ENCODE measurements around the gene SNTB2.

Gene SNTB2

GRCh38 chr16:69318911-69319289, 131.9 kb downstream of the SNTB2 start:
- DNase-seq (ENCODE audit: low read depth) = no peak

DNA sequence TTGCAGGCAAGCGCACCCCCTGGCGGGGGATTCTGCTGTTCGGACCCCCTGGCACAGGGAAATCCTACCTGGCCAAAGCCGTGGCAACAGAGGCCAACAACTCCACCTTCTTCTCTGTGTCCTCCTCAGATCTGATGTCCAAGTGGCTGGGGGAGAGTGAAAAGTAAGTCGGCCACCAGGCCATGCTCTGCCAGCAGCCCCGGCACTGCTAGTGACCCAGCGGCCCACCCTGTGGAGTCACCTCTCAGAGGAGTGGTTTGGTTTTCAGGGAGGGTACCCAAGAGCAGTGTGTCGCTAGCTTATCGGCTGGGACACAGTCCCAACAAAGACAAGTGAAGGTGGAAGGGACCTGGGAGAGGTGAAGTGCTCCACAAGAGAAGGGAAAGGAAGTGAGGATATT, 132.4 kb downstream of the SNTB2 start:
- no peak for DNase-seq (ENCODE audit: low read depth)

DNA sequence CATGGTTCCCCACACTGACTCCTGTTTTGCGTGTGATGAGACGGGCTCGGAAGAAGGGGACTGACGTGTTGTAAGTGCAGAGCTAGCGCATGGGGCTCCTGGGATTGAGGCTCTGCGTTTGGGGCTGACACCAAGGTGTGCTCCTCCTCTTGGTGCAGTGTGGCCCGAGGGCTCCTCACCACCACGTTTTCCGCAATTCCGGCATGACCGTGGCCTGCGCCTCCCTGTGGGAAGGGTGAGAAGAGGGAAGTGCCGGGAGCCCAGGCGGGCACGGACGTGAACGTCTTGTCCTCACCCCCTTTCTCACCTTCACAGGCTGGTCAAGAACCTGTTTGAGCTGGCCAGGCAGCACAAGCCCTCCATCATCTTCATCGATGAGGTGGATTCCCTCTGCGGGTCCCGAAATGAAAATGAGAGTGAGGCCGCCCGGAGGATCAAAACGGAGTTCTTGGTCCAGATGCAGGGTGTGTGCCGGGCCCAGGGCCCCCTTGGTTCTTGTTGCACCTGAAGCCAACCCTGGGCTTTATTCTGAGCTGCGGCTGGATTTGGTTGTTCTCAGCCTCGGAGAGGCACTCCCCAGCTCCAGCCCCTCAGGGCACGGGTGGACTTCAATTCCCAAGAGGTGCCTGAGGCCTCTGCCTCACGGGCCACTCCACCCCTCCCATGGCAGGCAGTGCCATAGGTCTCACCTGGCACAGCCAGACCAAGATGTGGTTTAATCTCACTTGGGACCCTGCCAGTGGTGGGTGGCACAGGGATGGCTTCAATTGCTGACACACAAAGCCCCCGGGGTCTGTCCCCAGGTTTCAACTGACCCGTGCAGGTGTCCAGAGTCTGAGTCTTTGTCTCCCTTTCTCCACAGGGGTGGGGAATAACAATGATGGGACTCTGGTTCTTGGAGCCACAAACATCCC, 133.1 kb downstream of the SNTB2 start:
- no peak for DNase-seq (ENCODE audit: low read depth)

DNA sequence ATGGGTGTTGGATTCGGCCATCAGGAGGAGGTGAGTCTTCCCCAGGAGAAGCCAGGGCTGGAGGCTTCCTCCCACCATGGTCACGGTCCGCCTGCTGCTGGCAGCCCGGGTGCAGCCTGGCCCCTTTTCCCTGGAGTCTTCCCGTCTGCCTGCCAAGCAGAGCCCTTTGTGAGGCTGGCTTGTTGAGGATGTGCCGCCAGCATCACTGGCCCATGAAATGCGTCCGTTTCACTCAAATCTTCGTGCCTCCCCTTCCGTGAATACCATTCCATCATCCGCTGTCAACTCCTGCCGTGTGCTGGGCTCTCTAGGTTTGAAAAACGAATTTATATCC, 133.7 kb downstream of the SNTB2 start:
- no peak for DNase-seq (ENCODE audit: low read depth)

DNA sequence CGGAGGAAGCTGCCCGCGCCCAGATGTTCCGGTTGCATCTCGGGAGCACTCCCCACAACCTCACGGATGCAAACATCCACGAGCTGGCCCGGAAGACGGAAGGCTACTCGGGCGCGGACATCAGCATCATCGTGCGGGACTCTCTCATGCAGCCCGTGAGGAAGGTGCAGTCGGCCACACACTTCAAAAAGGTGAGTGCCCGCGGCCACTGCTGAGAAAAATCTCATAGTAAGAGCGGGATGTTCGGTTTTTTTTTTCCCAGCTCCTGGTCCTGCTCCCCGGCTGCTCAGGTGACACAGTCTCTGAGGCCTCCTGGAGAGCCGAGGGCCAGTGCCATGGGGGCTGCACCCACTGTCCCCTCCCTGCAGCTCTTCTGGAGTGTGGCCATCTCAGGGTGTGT, 134.1 kb downstream of the SNTB2 start:
- no peak for DNase-seq (ENCODE audit: low read depth)

- no peak for DNase-seq (ENCODE audit: low read depth)
Measured at GRCh38 chr16:69322343-69322742, 135.4 kb downstream of the SNTB2 start.

DNA sequence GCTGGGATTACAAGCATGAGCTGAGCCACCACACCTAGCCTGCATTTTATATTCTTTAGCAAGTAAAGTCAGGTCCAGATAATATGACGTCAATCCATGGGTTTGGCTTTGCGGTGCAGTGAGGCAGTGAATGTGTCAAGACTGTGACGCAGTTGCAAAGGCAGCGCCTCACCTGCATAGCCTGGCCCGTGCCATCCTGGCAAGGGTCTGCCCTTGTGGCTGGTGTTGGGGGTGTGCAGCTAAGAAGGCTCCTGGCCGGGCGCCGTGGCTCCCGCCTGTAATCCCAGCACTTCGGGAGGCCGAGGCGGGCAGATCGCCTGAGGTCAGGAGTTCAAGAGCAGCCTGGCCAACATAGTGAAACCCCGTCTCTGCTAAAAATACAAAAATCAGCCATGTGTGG, 136.5 kb downstream of the SNTB2 start:
- no peak for DNase-seq (ENCODE audit: low read depth)

DNA sequence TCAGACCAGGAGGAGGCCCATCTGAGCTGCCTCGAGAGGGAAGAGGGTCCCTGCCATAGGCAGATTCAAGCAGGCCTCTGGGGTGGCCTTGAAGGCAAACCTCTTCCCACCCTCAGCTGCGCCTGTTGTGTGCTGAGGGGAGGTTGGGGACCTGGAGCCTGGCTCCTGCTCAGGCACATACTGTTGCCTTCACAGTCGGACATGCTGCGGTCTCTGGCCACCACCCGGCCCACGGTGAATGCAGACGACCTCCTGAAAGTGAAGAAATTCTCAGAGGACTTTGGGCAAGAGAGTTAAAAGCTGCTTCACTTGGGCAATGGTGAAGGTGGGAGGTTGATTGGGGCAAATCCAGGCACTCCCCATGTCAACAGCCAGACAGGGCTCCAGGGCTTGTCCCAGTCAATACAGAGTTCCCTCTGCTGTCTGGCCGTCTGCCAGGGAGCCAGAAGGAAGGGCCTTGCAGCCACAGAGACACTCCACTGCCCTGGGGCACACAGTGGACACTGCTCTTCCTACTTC, 137.1 kb downstream of the SNTB2 start:
- no peak for DNase-seq (ENCODE audit: low read depth)

GRCh38 chr16:69324585-69325253, 137.8 kb downstream of the SNTB2 start:
- DNase-seq (ENCODE audit: low read depth) = no peak

- no peak for DNase-seq (ENCODE audit: low read depth)
Measured at GRCh38 chr16:69325784-69326171, 138.8 kb downstream of the SNTB2 start.

DNA sequence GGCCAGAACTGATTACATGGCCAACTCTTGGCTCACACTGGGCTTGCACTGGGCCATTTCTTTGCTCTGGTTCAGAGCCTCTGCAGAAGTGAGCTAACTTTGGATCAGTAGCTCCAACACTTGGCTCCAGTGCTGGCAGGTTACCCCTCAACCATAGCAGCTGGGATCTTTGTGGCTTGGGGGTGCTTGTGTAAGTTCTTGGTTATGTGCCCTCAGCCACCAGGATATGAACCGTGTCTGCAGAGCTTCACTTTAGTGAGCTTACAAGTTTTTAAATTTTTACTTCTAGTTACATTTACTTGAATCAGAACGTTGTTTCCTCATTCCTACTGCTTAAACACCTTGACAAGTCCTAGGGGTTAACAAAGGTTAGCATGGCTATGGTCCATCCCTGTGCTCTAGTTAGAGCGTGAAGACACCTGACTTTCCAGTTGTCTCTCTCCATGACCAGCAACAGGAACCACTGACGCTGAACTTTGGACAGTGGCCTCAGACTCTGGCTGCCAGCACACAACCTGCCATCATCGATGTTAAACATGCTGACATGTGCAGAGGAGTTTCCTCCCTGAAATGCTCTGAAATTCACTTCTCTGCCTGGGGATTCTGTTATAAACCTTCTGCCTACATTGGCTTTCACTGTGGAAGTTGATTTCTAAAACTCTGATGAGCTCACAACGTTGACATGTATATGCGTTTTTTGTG, 139.4 kb downstream of the SNTB2 start:
- DNase-seq (ENCODE audit: low read depth) = no peak

DNA sequence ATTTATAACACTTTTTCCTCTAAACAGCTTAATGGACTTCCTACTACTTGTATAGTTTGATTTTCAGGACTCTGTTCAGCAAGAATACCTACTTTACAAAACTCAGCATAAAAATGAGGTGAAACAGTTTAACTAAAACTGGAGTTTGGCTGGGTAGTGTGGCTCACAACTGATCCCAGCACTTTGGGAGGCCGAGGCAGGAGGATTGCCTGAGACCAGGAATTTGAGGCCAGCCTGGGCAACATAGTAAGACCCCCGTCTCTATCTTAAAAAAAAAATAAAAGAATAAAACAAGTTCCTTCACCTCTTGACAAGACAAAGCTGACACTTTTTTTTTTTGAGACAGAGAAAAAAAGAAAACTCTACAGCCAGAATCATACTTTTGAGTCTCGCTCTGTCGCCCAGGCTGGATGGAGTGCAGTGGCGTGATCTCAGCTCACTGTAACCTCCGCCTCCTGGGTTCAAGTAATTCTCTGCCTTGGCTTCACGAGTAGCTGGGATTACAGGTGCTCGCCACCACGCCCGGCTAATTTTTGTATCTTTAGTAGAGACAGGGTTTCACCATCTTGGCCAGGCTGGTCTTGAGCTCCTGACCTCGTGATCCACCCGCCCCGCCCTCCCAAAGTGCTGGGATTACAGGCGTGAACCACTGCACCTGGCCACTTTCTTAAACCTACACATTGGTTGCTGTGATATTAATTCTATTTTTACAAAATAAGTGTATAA, 140.8 kb downstream of the SNTB2 start:
- no peak for DNase-seq (ENCODE audit: low read depth)

- DNase-seq (ENCODE audit: low read depth) = no peak
Measured at GRCh38 chr16:69328854-69329316, 141.9 kb downstream of the SNTB2 start.

- DNase-seq (ENCODE audit: low read depth) = peak; percentile 22
Measured at GRCh38 chr16:69329369-69330285, 142.7 kb downstream of the SNTB2 start.

GRCh38 chr16:69330286-69331109, 143.5 kb downstream of the SNTB2 start, which contains the start of gene PDF:
Gene PDF, minus strand, starts transcription at chr16:69330588. Its CDS starts 18 bp downstream, at chr16:69330570.
- DNase-seq (ENCODE audit: low read depth) = peak; percentile 52

DNA sequence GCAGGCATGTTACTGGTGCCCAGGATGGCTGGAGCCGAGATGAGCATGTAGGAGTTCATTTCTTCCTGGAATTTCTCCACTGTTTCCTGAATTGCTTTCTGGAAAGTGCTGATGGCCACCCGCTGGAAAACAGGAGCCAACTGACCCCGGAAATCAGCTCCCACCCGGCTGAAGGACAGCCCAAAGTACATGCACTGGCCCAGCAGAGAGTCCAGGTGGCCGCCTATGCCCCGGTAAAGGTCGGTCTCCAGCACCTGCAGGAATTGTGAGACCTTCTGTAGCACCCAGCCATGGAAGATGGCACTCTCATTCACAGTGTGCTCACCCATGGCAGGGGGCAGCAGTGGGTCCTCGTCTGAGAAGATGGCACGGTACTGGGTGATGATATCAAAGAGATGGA, 147.7 kb downstream of the SNTB2 start:
- DNase-seq (ENCODE audit: low read depth) = no peak

DNA sequence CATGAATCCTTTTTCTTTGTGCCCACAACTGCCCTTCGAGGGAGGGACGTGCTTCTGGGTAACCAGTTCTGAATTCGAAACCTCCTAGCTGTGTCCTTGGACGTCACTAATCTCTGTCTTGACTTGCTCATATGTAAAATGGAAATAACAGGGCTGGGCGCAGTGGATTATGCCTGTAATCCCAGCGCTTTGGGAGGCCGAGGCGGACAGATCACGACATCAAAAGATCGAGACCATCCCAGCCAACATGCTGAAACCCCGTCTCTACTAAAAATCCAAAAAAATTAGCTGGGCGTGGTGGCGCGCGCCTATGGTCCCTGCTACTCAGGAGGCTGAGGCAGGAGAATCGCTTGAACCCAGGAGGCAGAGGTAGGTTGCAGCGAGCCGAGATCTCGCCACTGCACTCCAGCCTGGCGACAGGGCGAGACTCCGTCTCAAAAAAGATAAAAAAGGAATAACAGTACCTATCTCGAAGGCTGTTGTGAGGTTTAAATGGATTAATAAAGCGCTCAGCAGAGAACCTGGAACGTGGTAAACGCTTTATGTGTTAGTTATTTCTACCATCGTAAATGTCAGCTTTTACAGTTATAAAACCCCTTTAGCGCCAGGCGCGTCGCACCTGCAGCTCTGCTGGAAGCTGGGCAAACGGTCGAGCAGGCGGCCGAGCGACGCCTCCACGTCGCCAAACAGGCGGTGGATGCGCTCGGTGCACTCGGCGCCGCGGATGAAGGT, 151.8 kb downstream of the SNTB2 start:
- peak; percentile 34 for DNase-seq (ENCODE audit: low read depth)

GRCh38 chr16:69339289-69340094, 152.5 kb downstream of the SNTB2 start, which contains the start of the genes COG8 and NIP7:
Gene COG8, minus strand, starts transcription at chr16:69339564. Its CDS starts 12 bp downstream, at chr16:69339552.
Gene NIP7, plus strand, starts transcription at chr16:69339772. Its CDS starts 58 bp downstream, at chr16:69339830.
- peak; percentile 83 for DNase-seq (ENCODE audit: low read depth)
